ENCODE data around the gene ERC2.

DNA sequence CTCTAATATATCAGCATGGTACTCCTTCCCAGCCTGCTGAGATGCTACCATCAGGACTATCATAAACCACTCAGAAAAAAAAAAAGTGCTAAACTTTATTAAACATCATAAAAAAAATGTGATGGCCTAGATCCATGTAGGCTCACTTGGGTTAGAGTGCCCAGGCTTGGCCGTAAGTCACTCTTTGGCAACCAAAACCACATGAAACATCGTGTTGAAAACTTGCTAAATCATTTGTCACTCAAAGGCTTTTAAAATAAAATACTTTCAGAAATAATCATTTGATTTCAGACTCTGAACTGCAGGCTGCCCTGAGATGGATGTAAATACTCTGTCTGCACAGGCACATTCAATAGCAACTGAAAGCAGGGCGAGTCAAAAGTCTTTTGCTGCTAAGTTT is 902.7 kb downstream of the ERC2 start:
- TF ChIP-seq POLR2AphosphoS5 (IDR thresholded peaks at IDR 0.05; ENCODE audit: low read depth, low read length) (no peak), POLR2A (IDR thresholded peaks at IDR 0.05; ENCODE audit: low read depth, low read length) (no peak), TAF1 (IDR thresholded peaks at IDR 0.05; ENCODE audit: borderline replicate concordance, low read depth, low read length) (no peak)

Measured in GM12892 (cell line).